Measurements from ENCODE around the gene ARHGAP25.

GRCh38 chr2:68834737-68835376 is 100.2 kb downstream of the ARHGAP25 start:
- TF ChIP-seq CTCF (IDR thresholded peaks at IDR 0.05; ENCODE audit: low read depth, low read length, poor library complexity, severe bottlenecking), result no peak
- no peak for TF ChIP-seq EZH2phosphoT487 (IDR thresholded peaks at IDR 0.05; ENCODE audit: borderline replicate concordance, low read length)
